ENCODE measurements around the gene YIPF2.
"Not testable (repeated sequence)": the region's sequence is repeated elsewhere in the genome, so short reads cannot be mapped to it uniquely, and the experiment has no call there.

DNA sequence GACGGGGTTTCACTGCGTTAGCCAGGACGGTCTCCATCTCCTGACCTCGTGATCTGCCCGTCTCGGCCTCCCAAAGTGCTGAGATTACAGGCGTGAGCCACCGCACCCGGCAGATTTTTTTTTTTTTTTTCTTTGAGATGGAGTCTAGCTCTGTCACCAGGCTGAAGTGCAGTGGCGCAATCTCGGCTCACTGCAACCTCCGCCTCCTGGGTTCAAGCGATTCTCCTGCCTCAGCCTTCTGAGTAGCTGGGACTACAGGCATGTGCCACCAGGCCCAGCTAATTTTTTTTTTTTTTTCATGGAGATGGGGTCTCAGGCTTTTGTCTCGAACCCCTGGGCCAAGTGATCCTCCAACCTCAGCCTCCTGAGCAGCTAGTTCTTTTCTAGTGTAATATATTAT, 13.2 kb upstream of the YIPF2 start:
- TF ChIP-seq CTCF (IDR thresholded peaks at IDR 0.05; ENCODE audit: insufficient read depth, low read length); POLR2AphosphoS5 (IDR thresholded peaks at IDR 0.05; ENCODE audit: low read depth): not testable (repeated sequence)
- TF ChIP-seq, protein P1, sequence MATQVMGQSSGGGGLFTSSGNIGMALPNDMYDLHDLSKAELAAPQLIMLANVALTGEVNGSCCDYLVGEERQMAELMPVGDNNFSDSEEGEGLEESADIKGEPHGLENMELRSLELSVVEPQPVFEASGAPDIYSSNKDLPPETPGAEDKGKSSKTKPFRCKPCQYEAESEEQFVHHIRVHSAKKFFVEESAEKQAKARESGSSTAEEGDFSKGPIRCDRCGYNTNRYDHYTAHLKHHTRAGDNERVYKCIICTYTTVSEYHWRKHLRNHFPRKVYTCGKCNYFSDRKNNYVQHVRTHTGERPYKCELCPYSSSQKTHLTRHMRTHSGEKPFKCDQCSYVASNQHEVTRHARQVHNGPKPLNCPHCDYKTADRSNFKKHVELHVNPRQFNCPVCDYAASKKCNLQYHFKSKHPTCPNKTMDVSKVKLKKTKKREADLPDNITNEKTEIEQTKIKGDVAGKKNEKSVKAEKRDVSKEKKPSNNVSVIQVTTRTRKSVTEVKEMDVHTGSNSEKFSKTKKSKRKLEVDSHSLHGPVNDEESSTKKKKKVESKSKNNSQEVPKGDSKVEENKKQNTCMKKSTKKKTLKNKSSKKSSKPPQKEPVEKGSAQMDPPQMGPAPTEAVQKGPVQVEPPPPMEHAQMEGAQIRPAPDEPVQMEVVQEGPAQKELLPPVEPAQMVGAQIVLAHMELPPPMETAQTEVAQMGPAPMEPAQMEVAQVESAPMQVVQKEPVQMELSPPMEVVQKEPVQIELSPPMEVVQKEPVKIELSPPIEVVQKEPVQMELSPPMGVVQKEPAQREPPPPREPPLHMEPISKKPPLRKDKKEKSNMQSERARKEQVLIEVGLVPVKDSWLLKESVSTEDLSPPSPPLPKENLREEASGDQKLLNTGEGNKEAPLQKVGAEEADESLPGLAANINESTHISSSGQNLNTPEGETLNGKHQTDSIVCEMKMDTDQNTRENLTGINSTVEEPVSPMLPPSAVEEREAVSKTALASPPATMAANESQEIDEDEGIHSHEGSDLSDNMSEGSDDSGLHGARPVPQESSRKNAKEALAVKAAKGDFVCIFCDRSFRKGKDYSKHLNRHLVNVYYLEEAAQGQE (IDR thresholded peaks at IDR 0.05; ENCODE audit: insufficient replicate concordance, low read depth), result not testable (repeated sequence)

Data from HL-60 (cell line).